ENCODE results near the gene EVI2B.
"Not testable (repeated sequence)": the region's sequence is repeated elsewhere in the genome, so short reads cannot be mapped to it uniquely, and the experiment has no call there.

The EVI2B gene, protein sequence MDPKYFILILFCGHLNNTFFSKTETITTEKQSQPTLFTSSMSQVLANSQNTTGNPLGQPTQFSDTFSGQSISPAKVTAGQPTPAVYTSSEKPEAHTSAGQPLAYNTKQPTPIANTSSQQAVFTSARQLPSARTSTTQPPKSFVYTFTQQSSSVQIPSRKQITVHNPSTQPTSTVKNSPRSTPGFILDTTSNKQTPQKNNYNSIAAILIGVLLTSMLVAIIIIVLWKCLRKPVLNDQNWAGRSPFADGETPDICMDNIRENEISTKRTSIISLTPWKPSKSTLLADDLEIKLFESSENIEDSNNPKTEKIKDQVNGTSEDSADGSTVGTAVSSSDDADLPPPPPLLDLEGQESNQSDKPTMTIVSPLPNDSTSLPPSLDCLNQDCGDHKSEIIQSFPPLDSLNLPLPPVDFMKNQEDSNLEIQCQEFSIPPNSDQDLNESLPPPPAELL

DNA sequence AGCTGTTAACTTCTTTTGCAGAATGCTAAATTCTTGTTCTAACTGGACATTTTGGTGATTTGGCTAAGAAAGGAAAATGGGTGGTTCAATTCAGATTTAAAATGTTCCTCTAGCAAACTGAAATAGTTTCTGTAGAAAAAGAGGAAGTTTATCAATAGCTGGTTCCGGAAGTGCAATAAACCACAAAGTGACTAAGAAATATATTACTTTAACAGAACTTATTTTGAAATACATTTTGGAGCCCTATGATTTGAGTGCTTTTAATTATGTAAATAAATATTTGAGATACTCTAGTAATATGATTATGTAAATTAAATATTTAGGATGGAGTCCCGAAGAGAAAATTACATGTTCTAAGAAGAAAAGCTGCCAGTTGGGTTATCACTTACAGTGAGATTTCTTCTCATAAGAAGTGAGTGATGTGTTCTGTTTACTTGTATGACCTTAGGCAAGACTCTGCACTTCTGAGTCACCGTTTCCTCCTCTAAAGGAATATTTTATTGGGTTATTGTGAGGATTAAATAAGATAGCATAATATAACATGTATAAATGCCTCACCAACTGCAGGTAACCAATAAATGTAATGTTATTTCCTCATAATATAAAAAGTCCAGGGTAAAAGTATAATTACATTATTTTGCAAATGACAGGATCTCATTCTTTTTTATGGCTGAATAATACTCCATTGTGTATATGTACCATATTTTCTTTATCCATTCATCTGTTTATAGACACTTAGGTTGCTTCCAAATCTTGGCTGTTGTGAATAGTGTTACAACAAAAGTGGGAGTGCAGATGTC lies at the start of gene EVI2B:
TSS of gene EVI2B (minus strand) at position 73 of the 800 bp plus-strand sequence. CDS start 8,445 bp downstream, outside the sequence.
- TF ChIP-seq CTCF (conservative IDR thresholded peaks at IDR 0.05; ENCODE audit: control insufficient read depth, insufficient read depth, low read depth, low read length) = no peak
- DNase-seq (ENCODE audit: low read depth) = peak; percentile 77
- peak within 1 kb of the TSS; percentile 12 for H3K4me3 ChIP-seq (ENCODE audit: control insufficient read depth, low read depth, low read length)

DNA sequence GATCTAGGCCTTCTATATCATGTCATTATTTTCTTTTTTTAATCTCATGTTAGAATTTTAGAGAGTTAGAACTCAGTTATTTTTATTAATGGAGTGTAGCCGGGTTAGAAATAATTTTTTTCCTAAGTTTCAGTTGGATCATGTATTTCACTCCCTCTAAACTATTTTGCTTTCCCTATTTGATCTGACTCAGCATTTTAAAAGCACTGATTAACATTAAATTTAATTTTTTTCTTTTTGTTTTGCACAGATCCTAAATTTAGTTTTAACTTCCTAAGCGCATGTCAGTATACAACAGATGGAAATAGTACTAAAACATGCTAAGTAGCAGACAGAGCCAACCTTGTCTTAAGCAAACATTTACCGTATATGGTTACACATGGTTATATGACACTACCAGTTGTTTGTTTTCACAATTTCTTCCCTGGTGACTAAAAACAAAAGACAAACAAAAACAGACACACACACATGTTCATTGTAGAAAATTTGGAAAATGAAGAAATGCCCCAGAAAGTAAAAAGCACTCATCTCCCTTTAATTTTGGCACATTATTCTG lies 44.1 kb upstream of the EVI2B start:
- H3K4me3 ChIP-seq (ENCODE audit: control insufficient read depth, low read depth, low read length) = no peak overlapping the region
- DNase-seq (ENCODE audit: low read depth) = no peak
- no peak for TF ChIP-seq CTCF (conservative IDR thresholded peaks at IDR 0.05; ENCODE audit: control insufficient read depth, insufficient read depth, low read depth, low read length)

DNA sequence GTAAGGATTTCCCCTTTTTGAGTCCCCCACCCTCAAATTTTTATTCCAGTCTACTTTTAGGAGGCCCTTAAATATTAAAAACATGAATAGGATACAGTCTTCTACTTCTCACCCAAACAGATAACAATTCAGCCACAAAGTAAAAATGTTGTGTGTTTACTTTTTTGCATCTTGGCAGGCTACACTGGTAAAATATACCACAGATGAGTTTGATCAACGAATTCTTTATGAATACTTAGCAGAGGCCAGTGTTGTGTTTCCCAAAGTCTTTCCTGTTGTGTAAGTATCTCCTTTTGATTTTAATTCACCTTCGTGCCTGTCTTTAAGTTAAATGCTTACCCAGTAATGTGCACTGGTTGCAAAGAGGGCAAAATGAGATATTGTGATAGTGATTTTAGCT lies 43.2 kb upstream of the EVI2B start:
- no peak for DNase-seq (ENCODE audit: low read depth)
- no peak for TF ChIP-seq CTCF (conservative IDR thresholded peaks at IDR 0.05; ENCODE audit: control insufficient read depth, insufficient read depth, low read depth, low read length)
- H3K4me3 ChIP-seq (ENCODE audit: control insufficient read depth, low read depth, low read length) = no peak overlapping the region

GRCh38 chr17:31355935-31356334 lies 42.1 kb upstream of the EVI2B start:
- no peak for DNase-seq (ENCODE audit: low read depth)

GRCh38 chr17:31349454-31349853 lies 35.6 kb upstream of the EVI2B start:
- DNase-seq (ENCODE audit: low read depth) = no peak
- no peak for TF ChIP-seq CTCF (conservative IDR thresholded peaks at IDR 0.05; ENCODE audit: control insufficient read depth, insufficient read depth, low read depth, low read length)
- no peak overlapping the region for H3K4me3 ChIP-seq (ENCODE audit: control insufficient read depth, low read depth, low read length)

More at GRCh38 chr17:31355935-31356334, 42.1 kb upstream of the EVI2B start:
- no peak overlapping the region for H3K4me3 ChIP-seq (ENCODE audit: control insufficient read depth, low read depth, low read length)
- no peak for TF ChIP-seq CTCF (conservative IDR thresholded peaks at IDR 0.05; ENCODE audit: control insufficient read depth, insufficient read depth, low read depth, low read length)

GRCh38 chr17:31345191-31345747 lies 31.4 kb upstream of the EVI2B start:
- DNase-seq (ENCODE audit: low read depth); H3K4me3 ChIP-seq (ENCODE audit: control insufficient read depth, low read depth, low read length): not testable (repeated sequence)

All from fibroblast of mammary gland (primary cell).